Measurements from ENCODE around the gene TNS3.

The TNS3 gene

GRCh38 chr7:47303695-47304453 lies 278.0 kb downstream of the TNS3 start:
- Histone ChIP-seq H3K36me3 (ENCODE audit: insufficient read depth, low read length) (no peaks in the 10 kb centered on the region), H3K9me3 (ENCODE audit: low read depth, low read length) (no peaks in the 10 kb centered on the region), H3K27ac (no peak overlapping the region), H3K4me3 (no peak overlapping the region), H3K9ac (ENCODE audit: insufficient read length) (no peak overlapping the region)
- no peak for TF ChIP-seq EZH2 (IDR thresholded peaks at IDR 0.05)
- no peak for TF ChIP-seq FOXP2 (optimal IDR thresholded peaks at IDR 0.05; ENCODE audit: control extremely low read depth, extremely low read length, insufficient read depth)
- no peak for TF ChIP-seq POLR2AphosphoS5 (IDR thresholded peaks at IDR 0.05; ENCODE audit: borderline replicate concordance, low read depth, low read length)
- DNase-seq (ENCODE audit: low read depth, low spot score), result no peak

GRCh38 chr7:47303014-47303694 lies 278.8 kb downstream of the TNS3 start:
- no peaks in the 10 kb centered on the region for H3K9me3 ChIP-seq (ENCODE audit: low read depth, low read length)
- TF ChIP-seq EZH2 (IDR thresholded peaks at IDR 0.05), result no peak
- no peak for TF ChIP-seq FOXP2 (optimal IDR thresholded peaks at IDR 0.05; ENCODE audit: control extremely low read depth, extremely low read length, insufficient read depth)
- TF ChIP-seq POLR2AphosphoS5 (IDR thresholded peaks at IDR 0.05; ENCODE audit: borderline replicate concordance, low read depth, low read length), result no peak
- H3K4me3 ChIP-seq, result no peak overlapping the region
- no peak overlapping the region for H3K27ac ChIP-seq
- H3K9ac ChIP-seq (ENCODE audit: insufficient read length), result no peak overlapping the region
- H3K36me3 ChIP-seq (ENCODE audit: insufficient read depth, low read length), result no peaks in the 10 kb centered on the region
- no peak for DNase-seq (ENCODE audit: low read depth, low spot score)

- H3K36me3 ChIP-seq (ENCODE audit: insufficient read depth, low read length), result no peaks in the 10 kb centered on the region
- no peaks in the 10 kb centered on the region for H3K9me3 ChIP-seq (ENCODE audit: low read depth, low read length)
- no peak overlapping the region for H3K27ac ChIP-seq
- DNase-seq (ENCODE audit: low read depth, low spot score), result no peak
- H3K4me3 ChIP-seq, result no peak overlapping the region
- TF ChIP-seq FOXP2 (optimal IDR thresholded peaks at IDR 0.05; ENCODE audit: control extremely low read depth, extremely low read length, insufficient read depth) (no peak), POLR2AphosphoS5 (IDR thresholded peaks at IDR 0.05; ENCODE audit: borderline replicate concordance, low read depth, low read length) (no peak), EZH2 (IDR thresholded peaks at IDR 0.05) (no peak)
- no peak overlapping the region for H3K9ac ChIP-seq (ENCODE audit: insufficient read length)
These were observed 279.4 kb downstream of the TNS3 start for GRCh38 chr7:47302560-47302959.

- H3K27ac ChIP-seq, result no peak overlapping the region
- TF ChIP-seq POLR2AphosphoS5 (IDR thresholded peaks at IDR 0.05; ENCODE audit: borderline replicate concordance, low read depth, low read length) (no peak), FOXP2 (optimal IDR thresholded peaks at IDR 0.05; ENCODE audit: control extremely low read depth, extremely low read length, insufficient read depth) (no peak), EZH2 (IDR thresholded peaks at IDR 0.05) (no peak)
- H3K4me3 ChIP-seq, result no peak overlapping the region
- DNase-seq (ENCODE audit: low read depth, low spot score), result no peak
- no peaks in the 10 kb centered on the region for H3K36me3 ChIP-seq (ENCODE audit: insufficient read depth, low read length)
- H3K9ac ChIP-seq (ENCODE audit: insufficient read length), result no peak overlapping the region
- no peaks in the 10 kb centered on the region for H3K9me3 ChIP-seq (ENCODE audit: low read depth, low read length)
These were observed 280.1 kb downstream of the TNS3 start for GRCh38 chr7:47301657-47302295.

GRCh38 chr7:47301105-47301477 lies 280.8 kb downstream of the TNS3 start:
- Histone ChIP-seq H3K4me3 (no peak overlapping the region), H3K9ac (ENCODE audit: insufficient read length) (no peak overlapping the region), H3K27ac (no peak overlapping the region), H3K36me3 (ENCODE audit: insufficient read depth, low read length) (no peaks in the 10 kb centered on the region), H3K9me3 (ENCODE audit: low read depth, low read length) (no peaks in the 10 kb centered on the region)
- TF ChIP-seq FOXP2 (optimal IDR thresholded peaks at IDR 0.05; ENCODE audit: control extremely low read depth, extremely low read length, insufficient read depth) (no peak), EZH2 (IDR thresholded peaks at IDR 0.05) (no peak), POLR2AphosphoS5 (IDR thresholded peaks at IDR 0.05; ENCODE audit: borderline replicate concordance, low read depth, low read length) (no peak)
- no peak for DNase-seq (ENCODE audit: low read depth, low spot score)

GRCh38 chr7:47300472-47301104 lies 281.3 kb downstream of the TNS3 start:
- no peak for DNase-seq (ENCODE audit: low read depth, low spot score)
- H3K9me3 ChIP-seq (ENCODE audit: low read depth, low read length), result no peaks in the 10 kb centered on the region
- no peak overlapping the region for H3K4me3 ChIP-seq
- H3K36me3 ChIP-seq (ENCODE audit: insufficient read depth, low read length), result no peaks in the 10 kb centered on the region
- H3K9ac ChIP-seq (ENCODE audit: insufficient read length), result no peak overlapping the region
- TF ChIP-seq EZH2 (IDR thresholded peaks at IDR 0.05), result no peak
- no peak for TF ChIP-seq POLR2AphosphoS5 (IDR thresholded peaks at IDR 0.05; ENCODE audit: borderline replicate concordance, low read depth, low read length)
- no peak for TF ChIP-seq FOXP2 (optimal IDR thresholded peaks at IDR 0.05; ENCODE audit: control extremely low read depth, extremely low read length, insufficient read depth)
- H3K27ac ChIP-seq, result no peak overlapping the region

GRCh38 chr7:47299496-47299895 lies 282.4 kb downstream of the TNS3 start:
- Histone ChIP-seq H3K4me3 (no peak overlapping the region), H3K27ac (no peak overlapping the region), H3K36me3 (ENCODE audit: insufficient read depth, low read length) (no peaks in the 10 kb centered on the region), H3K9me3 (ENCODE audit: low read depth, low read length) (no peaks in the 10 kb centered on the region), H3K9ac (ENCODE audit: insufficient read length) (no peak overlapping the region)
- DNase-seq (ENCODE audit: low read depth, low spot score), result no peak
- TF ChIP-seq POLR2AphosphoS5 (IDR thresholded peaks at IDR 0.05; ENCODE audit: borderline replicate concordance, low read depth, low read length) (no peak), EZH2 (IDR thresholded peaks at IDR 0.05) (no peak), FOXP2 (optimal IDR thresholded peaks at IDR 0.05; ENCODE audit: control extremely low read depth, extremely low read length, insufficient read depth) (no peak)

GRCh38 chr7:47298636-47299035 lies 283.3 kb downstream of the TNS3 start:
- no peaks in the 10 kb centered on the region for H3K36me3 ChIP-seq (ENCODE audit: insufficient read depth, low read length)
- no peak overlapping the region for H3K9ac ChIP-seq (ENCODE audit: insufficient read length)
- DNase-seq (ENCODE audit: low read depth, low spot score), result no peak
- TF ChIP-seq POLR2AphosphoS5 (IDR thresholded peaks at IDR 0.05; ENCODE audit: borderline replicate concordance, low read depth, low read length) (no peak), EZH2 (IDR thresholded peaks at IDR 0.05) (no peak), FOXP2 (optimal IDR thresholded peaks at IDR 0.05; ENCODE audit: control extremely low read depth, extremely low read length, insufficient read depth) (no peak)
- H3K9me3 ChIP-seq (ENCODE audit: low read depth, low read length), result no peaks in the 10 kb centered on the region
- H3K4me3 ChIP-seq, result no peak overlapping the region
- H3K27ac ChIP-seq, result no peak overlapping the region
